ENCODE measurements around the gene YPEL1.

YPEL1 gene

GRCh38 chr22:21735200-21736083 is at the start of gene YPEL1:
YPEL1 (minus strand) TSS chr22:21735794; CDS start chr22:21710744, 25,050 bp downstream.
- peak; percentile 91 for DNase-seq

- DNase-seq: no peak
These were observed 44.7 kb upstream of the YPEL1 start for GRCh38 chr22:21780259-21780658.

- no peak for DNase-seq
These were observed 43.9 kb upstream of the YPEL1 start for GRCh38 chr22:21779444-21779843.

- no peak for DNase-seq
These were observed 43.2 kb upstream of the YPEL1 start for GRCh38 chr22:21778705-21779363.

- no peak for DNase-seq
These were observed 36.0 kb upstream of the YPEL1 start for GRCh38 chr22:21771631-21771976.

- no peak for DNase-seq
These were observed 32.8 kb upstream of the YPEL1 start for GRCh38 chr22:21768435-21768834.

DNA sequence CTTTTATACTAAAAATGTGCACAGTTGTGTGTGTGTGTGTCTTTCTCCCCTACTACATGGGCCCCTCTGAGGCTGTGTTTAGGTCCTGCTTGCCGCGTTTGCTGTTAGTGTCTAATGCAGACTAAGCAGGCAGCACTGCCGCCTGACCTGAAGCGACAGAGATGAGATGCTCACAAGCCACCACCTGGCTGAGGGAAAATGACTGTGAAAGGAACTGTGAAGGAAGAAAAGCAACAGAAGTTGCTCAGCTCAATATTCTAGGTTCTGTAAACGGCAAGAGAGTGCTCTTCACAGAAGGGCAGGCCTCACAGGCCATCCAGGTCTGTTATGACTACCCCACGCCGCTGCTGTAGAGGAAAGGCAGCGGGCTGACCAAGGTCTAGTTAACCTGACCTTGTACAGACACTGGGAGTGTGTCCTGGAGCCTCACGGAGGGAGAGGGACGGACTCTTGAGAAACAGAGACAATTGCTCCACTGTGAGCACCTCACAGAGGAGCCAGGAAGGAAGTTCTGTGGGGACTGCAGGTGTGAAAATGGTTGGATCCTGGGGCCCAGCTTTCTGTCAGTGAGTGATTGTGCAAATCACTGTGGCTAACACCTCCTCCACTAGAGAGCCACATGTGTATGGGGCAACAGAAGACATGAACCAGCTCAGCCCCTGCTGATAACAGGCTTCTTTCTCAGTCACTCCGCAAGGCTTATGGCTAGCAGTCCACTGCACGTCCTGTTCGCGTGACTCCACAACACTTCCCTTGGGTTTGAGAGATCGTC is 31.3 kb upstream of the YPEL1 start:
- DNase-seq: no peak

DNA sequence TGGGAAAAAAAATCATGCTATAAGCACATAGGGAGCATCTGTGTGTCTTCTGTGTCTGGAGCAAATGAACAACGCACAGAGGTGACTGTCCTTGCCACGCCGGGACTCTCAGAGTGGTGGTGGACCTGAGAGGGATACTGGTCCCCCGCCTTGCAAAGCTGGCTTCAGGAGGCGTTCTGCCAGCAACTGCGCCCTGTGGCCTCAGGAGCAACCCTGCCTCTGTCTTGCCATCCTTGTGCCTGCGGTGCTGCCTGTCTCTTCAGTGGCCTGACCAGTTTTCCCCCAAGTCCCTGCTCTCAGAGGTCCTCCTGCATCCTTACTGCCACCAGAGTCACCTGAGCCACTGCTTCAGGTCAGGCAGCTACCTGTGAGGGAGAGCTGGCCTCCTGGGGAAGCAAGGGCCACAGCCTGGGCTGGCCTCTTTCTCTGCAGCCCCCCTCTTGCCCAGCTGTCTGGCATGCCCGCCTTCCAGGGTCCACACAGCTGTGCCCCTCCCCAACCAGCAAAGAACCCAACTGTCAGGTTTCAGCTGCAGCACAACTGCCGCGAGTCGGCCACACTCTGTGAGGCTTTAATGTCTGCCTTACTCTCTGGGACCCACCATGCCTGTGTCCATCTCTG is 30.4 kb upstream of the YPEL1 start:
- no peak for DNase-seq

DNA sequence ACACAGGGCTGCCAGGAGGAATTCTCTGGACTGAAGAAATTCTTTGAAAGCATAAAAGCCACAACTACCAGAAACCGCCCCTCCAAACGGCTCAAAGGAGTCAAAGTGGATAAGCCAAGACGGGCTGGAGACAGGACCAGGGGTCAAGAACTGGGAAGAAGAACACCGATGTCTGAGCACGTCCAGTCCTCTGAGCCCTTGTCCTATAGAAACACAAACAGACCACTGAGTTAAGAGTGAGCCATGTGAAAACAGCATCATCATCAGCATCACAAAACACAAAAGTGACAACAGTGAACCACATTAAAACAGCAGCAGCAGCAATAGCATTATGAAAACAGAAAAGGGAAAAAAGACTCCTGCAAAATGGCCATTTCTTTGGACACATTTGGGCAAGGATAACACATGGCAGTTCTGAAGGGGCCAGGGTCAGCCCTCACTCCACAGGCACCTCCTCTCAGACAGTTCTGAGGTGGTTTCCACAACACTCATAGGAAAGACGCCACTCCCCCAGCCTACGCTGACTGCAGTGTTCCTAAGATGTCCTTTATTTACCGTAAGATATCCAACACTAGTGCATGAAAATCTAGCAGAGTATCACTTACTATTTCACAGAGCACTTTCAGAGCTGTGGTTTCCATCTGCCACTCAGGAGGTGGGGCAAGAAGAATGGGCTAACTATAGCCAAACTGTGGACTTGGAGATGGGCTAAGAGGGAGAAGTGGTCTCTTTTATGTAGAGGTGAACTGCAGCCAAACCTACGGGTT is 28.6 kb upstream of the YPEL1 start:
- DNase-seq: no peak

GRCh38 chr22:21762712-21763581 is 27.4 kb upstream of the YPEL1 start:
- DNase-seq: no peak

- DNase-seq: no peak
These were observed 26.5 kb upstream of the YPEL1 start for GRCh38 chr22:21761994-21762680.

- no peak for DNase-seq
These were observed 25.5 kb upstream of the YPEL1 start for GRCh38 chr22:21761086-21761485.

DNA sequence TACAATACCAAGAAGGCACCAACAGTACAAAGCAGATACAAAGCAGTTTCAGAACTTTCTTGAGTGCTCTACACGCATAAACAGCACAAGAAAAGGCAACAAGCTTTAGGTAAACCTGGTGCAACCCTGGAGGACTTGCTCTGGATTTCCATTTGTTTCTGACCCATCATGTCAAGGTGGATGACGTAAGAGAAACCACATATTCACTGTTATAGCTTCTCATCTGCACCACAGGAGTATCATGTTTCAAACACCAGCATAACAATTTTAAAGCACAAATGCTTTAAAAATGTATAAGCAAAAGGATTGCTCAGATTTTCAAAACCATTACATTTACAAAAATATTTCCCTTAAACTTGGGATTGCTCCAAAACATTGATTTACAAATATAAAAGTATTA is 25.0 kb upstream of the YPEL1 start:
- no peak for DNase-seq

- no peak for DNase-seq
These were observed 24.2 kb upstream of the YPEL1 start for GRCh38 chr22:21759646-21760376.

DNA sequence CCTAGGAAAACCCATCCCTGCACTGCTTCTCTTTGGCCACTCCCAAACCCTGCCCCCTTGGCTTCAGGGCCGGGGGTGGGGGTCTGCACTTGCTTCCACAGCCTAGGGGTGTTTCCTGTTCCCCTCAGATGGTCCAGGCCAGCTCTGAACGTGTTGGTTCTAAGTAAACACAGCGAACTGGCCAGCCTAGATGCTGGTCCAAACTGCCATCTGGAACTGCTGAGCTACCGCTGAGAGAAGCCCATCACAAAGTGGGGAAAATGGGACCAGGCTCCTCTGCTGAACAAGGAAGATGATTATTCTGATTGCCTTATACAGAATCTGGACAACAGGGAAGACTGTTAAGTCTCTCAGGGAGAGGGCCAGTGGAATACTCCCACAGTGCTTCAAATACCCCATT is 23.5 kb upstream of the YPEL1 start:
- DNase-seq: no peak

GRCh38 chr22:21758091-21758864 is 22.7 kb upstream of the YPEL1 start:
- no peak for DNase-seq

DNA sequence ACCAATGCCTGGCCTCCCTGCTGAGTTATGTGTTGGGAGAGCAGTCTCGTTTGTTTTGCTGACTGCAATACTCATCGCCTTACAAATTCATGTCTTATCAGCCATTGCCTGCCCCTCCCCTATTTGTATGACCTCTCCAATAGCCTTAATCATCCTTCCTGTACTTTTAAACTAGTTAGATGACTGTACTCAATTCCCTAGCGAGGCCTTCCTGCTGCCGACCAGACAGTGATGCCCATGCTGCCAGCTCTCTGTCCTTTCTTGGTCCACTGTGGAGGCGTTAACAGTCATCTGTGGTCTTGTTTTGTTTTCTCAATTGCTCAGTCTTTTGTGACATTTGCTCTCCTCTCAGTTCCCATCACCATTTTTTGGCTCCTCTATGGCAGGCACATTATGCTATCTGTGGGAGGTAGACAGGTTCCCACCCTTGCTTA is 20.3 kb upstream of the YPEL1 start:
- DNase-seq: no peak

GRCh38 chr22:21754523-21754922 is 18.9 kb upstream of the YPEL1 start:
- DNase-seq: no peak
